ENCODE data around the gene MACO1. TPM values are rescaled to one million over a fixed set of nuclear protein-coding genes. Genes with fewer than 3 reads are reported as not detected.

The MACO1 gene
- total and polyA plus RNA-seq, 4 donors = 15.3 to 23.2 (median 20.6) TPM

DNA sequence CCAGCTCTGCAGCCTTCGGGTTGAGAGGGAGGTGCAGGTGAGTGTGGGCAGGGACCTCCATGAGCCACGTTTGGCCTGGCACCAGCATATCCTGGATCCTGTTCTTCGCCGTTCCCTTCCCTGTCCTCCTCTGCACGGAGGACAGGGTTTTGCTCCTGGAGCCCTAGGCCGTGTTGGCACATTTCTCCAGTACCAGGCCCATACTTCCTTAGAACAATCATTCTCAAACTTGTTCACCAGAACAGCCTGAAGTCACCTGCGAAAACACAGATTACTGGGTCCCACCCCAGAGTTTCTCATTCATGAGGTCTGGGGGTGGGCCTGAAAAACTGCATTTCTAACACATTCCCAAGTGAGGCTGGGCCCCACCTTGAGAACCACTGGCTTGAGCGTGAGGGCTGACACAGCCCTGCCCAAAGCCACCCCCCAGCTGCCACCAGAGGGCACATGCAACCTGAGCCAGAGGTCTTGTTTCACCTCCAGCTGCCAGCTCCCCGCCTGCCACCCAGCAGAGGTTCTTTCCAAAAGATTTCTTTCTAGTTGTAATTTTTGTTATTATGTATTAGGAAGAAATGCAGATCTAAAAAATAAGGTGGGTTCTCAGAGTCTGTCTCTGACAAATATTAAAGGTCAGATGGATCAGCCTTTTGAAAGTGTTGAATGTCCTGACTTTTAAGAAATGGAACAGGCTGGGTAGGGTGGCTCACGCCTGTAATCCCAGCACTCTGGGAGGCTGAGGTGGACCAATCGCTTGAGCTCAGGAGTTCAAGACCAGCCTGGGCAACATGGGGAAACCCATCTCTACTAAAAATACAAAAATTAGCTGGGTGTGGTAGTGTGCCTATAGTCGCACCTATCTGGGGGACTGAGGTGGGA lies 73.1 kb downstream of the MACO1 start:
- peaks cover 0 to 7% (median 0%) of the 10 kb centered on the region in 4 donors for H3K4me1 ChIP-seq (ENCODE audit: control insufficient read depth in 4 of 4, insufficient read depth in 4 of 4, low read length in 3 of 4)
- no peak overlapping the region for H3K27ac ChIP-seq (ENCODE audit: low read depth in 1 of 2, low read length in 2 of 2)
- 73% methylated on average over 12 of the region's 12 CpGs for WGBS
- H3K9me3 ChIP-seq (ENCODE audit: control insufficient read depth in 4 of 4, low read length in 3 of 4) = no peaks in the 10 kb centered on the region
- no peaks in the 10 kb centered on the region for H3K27me3 ChIP-seq (ENCODE audit: control insufficient read depth in 4 of 4, insufficient read depth in 4 of 4, low read length in 3 of 4)
- no peak overlapping the region for H3K4me3 ChIP-seq (ENCODE audit: low read depth in 1 of 3, low read length in 3 of 3)
- H3K9ac ChIP-seq (ENCODE audit: low read depth in 1 of 2, low read length in 2 of 2) = no peak overlapping the region
- peaks cover 0 to 11% (median under 1%) of the 10 kb centered on the region in 4 donors for H3K36me3 ChIP-seq (ENCODE audit: control insufficient read depth in 4 of 4, insufficient read depth in 3 of 4, low read depth in 1 of 4, low read length in 3 of 4)
- DNase-seq (ENCODE audit: low spot score) = no peak
- TF ChIP-seq TAF1 (conservative IDR thresholded peaks at IDR 0.05) (no peak), RAD21 (IDR thresholded peaks at IDR 0.05) (peak; percentile 76 to 85), SP1 (IDR thresholded peaks at IDR 0.05) (no peak), GABPA (IDR thresholded peaks at IDR 0.05 in 1 of 2, conservative IDR thresholded peaks at IDR 0.05 in 1 of 2) (no peak), JUND (IDR thresholded peaks at IDR 0.05) (no peak), FOXA2 (IDR thresholded peaks at IDR 0.05) (no peak), NR2F2 (IDR thresholded peaks at IDR 0.05) (no peak), YY1 (IDR thresholded peaks at IDR 0.05) (no peak), FOXA1 (IDR thresholded peaks at IDR 0.05) (no peak)
- TF ChIP-seq, protein P1, sequence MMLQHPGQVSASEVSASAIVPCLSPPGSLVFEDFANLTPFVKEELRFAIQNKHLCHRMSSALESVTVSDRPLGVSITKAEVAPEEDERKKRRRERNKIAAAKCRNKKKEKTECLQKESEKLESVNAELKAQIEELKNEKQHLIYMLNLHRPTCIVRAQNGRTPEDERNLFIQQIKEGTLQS (IDR thresholded peaks at IDR 0.05) = no peak
- TF ChIP-seq, protein P2, sequence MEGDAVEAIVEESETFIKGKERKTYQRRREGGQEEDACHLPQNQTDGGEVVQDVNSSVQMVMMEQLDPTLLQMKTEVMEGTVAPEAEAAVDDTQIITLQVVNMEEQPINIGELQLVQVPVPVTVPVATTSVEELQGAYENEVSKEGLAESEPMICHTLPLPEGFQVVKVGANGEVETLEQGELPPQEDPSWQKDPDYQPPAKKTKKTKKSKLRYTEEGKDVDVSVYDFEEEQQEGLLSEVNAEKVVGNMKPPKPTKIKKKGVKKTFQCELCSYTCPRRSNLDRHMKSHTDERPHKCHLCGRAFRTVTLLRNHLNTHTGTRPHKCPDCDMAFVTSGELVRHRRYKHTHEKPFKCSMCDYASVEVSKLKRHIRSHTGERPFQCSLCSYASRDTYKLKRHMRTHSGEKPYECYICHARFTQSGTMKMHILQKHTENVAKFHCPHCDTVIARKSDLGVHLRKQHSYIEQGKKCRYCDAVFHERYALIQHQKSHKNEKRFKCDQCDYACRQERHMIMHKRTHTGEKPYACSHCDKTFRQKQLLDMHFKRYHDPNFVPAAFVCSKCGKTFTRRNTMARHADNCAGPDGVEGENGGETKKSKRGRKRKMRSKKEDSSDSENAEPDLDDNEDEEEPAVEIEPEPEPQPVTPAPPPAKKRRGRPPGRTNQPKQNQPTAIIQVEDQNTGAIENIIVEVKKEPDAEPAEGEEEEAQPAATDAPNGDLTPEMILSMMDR (IDR thresholded peaks at IDR 0.05; ENCODE audit: low read depth, low read length, missing input control) = peak; percentile 56
- TF ChIP-seq, protein P3, sequence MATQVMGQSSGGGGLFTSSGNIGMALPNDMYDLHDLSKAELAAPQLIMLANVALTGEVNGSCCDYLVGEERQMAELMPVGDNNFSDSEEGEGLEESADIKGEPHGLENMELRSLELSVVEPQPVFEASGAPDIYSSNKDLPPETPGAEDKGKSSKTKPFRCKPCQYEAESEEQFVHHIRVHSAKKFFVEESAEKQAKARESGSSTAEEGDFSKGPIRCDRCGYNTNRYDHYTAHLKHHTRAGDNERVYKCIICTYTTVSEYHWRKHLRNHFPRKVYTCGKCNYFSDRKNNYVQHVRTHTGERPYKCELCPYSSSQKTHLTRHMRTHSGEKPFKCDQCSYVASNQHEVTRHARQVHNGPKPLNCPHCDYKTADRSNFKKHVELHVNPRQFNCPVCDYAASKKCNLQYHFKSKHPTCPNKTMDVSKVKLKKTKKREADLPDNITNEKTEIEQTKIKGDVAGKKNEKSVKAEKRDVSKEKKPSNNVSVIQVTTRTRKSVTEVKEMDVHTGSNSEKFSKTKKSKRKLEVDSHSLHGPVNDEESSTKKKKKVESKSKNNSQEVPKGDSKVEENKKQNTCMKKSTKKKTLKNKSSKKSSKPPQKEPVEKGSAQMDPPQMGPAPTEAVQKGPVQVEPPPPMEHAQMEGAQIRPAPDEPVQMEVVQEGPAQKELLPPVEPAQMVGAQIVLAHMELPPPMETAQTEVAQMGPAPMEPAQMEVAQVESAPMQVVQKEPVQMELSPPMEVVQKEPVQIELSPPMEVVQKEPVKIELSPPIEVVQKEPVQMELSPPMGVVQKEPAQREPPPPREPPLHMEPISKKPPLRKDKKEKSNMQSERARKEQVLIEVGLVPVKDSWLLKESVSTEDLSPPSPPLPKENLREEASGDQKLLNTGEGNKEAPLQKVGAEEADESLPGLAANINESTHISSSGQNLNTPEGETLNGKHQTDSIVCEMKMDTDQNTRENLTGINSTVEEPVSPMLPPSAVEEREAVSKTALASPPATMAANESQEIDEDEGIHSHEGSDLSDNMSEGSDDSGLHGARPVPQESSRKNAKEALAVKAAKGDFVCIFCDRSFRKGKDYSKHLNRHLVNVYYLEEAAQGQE (IDR thresholded peaks at IDR 0.05) = no peak
- TF ChIP-seq, protein P4, sequence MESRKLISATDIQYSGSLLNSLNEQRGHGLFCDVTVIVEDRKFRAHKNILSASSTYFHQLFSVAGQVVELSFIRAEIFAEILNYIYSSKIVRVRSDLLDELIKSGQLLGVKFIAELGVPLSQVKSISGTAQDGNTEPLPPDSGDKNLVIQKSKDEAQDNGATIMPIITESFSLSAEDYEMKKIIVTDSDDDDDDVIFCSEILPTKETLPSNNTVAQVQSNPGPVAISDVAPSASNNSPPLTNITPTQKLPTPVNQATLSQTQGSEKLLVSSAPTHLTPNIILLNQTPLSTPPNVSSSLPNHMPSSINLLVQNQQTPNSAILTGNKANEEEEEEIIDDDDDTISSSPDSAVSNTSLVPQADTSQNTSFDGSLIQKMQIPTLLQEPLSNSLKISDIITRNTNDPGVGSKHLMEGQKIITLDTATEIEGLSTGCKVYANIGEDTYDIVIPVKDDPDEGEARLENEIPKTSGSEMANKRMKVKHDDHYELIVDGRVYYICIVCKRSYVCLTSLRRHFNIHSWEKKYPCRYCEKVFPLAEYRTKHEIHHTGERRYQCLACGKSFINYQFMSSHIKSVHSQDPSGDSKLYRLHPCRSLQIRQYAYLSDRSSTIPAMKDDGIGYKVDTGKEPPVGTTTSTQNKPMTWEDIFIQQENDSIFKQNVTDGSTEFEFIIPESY (IDR thresholded peaks at IDR 0.05) = no peak
